ENCODE data around the gene TAF10.

Gene TAF10

GRCh38 chr11:6594142-6594768 is 17.8 kb downstream of the TAF10 start:
- DNase-seq (ENCODE audit: extremely low spot score, insufficient read length, low read depth) (no peak), FAIRE-seq (no peak)

GRCh38 chr11:6588018-6588417 is 24.0 kb downstream of the TAF10 start:
- DNase-seq (ENCODE audit: extremely low spot score, insufficient read length, low read depth) (no peak), FAIRE-seq (no peak)

- FAIRE-seq: no peak
- DNase-seq (ENCODE audit: extremely low spot score, insufficient read length, low read depth): no peak
Observed at GRCh38 chr11:6587360-6587953, 24.6 kb downstream of the TAF10 start.

- FAIRE-seq: no peak
- no peak for DNase-seq (ENCODE audit: extremely low spot score, insufficient read length, low read depth)
Observed at GRCh38 chr11:6586434-6587359, 25.3 kb downstream of the TAF10 start.

GRCh38 chr11:6584528-6584927 is 27.5 kb downstream of the TAF10 start:
- FAIRE-seq: no peak

GRCh38 chr11:6583584-6583983 is 28.4 kb downstream of the TAF10 start:
- DNase-seq (ENCODE audit: extremely low spot score, insufficient read length, low read depth): no peak
- no peak for FAIRE-seq

More at GRCh38 chr11:6584528-6584927, 27.5 kb downstream of the TAF10 start:
- DNase-seq (ENCODE audit: extremely low spot score, insufficient read length, low read depth): no peak

- no peak for DNase-seq (ENCODE audit: extremely low spot score, insufficient read length, low read depth)
- FAIRE-seq: no peak
Observed at GRCh38 chr11:6579681-6580080, 32.3 kb downstream of the TAF10 start.

GRCh38 chr11:6578134-6578533 is 33.9 kb downstream of the TAF10 start:
- DNase-seq (ENCODE audit: extremely low spot score, insufficient read length, low read depth) (no peak), FAIRE-seq (no peak)

GRCh38 chr11:6576471-6577373 is 35.3 kb downstream of the TAF10 start:
- DNase-seq (ENCODE audit: extremely low spot score, insufficient read length, low read depth) (no peak), FAIRE-seq (no peak)

GRCh38 chr11:6574816-6575715 is 37.0 kb downstream of the TAF10 start:
- DNase-seq (ENCODE audit: extremely low spot score, insufficient read length, low read depth): no peak
- no peak for FAIRE-seq

- FAIRE-seq: no peak
- DNase-seq (ENCODE audit: extremely low spot score, insufficient read length, low read depth): no peak
Observed at GRCh38 chr11:6572215-6572614, 39.8 kb downstream of the TAF10 start.

- FAIRE-seq: no peak
- DNase-seq (ENCODE audit: extremely low spot score, insufficient read length, low read depth): no peak
Observed at GRCh38 chr11:6571434-6572008, 40.5 kb downstream of the TAF10 start.

GRCh38 chr11:6570691-6571427 is 41.2 kb downstream of the TAF10 start:
- DNase-seq (ENCODE audit: extremely low spot score, insufficient read length, low read depth) (no peak), FAIRE-seq (no peak)

GRCh38 chr11:6569706-6570105 is 42.3 kb downstream of the TAF10 start:
- DNase-seq (ENCODE audit: extremely low spot score, insufficient read length, low read depth) (no peak), FAIRE-seq (no peak)

- DNase-seq (ENCODE audit: extremely low spot score, insufficient read length, low read depth) (no peak), FAIRE-seq (no peak)
Observed at GRCh38 chr11:6568191-6568918, 43.7 kb downstream of the TAF10 start.

GRCh38 chr11:6567371-6567745 is 44.7 kb downstream of the TAF10 start:
- no peak for DNase-seq (ENCODE audit: extremely low spot score, insufficient read length, low read depth)
- FAIRE-seq: no peak

- FAIRE-seq (no peak), DNase-seq (ENCODE audit: extremely low spot score, insufficient read length, low read depth) (no peak)
Observed at GRCh38 chr11:6566704-6567370, 45.2 kb downstream of the TAF10 start.
